NOMO-1 treated with dmso at 0.1 percent for 144 hours (cell line): ENCODE results near the gene IGSF5.
"Not testable (repeated sequence)": the region's sequence is repeated elsewhere in the genome, so short reads cannot be mapped to it uniquely, and the experiment has no call there.

Experiments used
- DNase-seq: peaks from one replicate; lab custom pipeline; 2025; ENCODE audit not compliant: unreplicated experiment; lab: John Stamatoyannopoulos, UW

Gene IGSF5

DNA sequence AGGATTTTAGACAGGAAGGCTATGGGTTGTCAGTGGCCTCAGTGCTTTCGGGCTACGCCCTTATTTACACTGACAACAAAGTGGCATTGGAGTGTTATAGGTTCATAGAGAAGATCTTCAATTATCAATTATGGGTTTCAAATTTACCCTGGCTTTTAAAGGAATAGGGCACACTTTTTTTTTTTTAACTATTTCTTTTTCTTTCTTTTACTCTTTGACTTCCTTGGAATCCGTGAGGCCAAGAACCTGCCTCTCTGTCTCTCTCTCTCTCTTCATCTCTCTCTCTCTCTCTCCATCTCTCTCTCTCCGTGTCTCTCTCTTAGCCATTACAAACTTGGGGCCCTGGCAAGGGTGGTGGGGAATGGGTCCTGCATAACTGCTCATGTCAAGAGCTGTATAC is at the start of gene IGSF5:
Gene IGSF5 (plus strand): TSS at position 301 of the 400 bp plus-strand sequence. CDS start 327 bp downstream, outside the sequence.
- not testable (repeated sequence) for DNase-seq

DNA sequence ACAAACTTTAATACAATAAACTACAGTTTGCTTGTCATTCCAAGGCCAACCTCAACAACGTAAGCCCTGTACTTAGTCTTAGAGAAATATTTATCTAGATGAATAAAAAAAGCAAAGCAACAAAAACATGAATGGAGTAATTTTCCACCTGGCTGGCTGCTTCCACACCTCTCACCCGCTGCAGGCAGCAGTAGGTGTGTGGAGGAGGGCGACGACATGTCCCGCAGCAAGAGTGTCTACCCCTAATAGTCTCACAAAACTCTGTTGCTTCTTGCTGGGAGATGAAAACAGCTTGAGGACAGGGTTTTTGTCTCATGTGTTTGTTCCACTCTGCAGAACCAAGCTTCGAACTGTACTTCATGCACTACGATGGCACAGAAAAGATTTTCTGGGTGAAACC is 48.8 kb upstream of the IGSF5 start:
- no peak for DNase-seq

DNA sequence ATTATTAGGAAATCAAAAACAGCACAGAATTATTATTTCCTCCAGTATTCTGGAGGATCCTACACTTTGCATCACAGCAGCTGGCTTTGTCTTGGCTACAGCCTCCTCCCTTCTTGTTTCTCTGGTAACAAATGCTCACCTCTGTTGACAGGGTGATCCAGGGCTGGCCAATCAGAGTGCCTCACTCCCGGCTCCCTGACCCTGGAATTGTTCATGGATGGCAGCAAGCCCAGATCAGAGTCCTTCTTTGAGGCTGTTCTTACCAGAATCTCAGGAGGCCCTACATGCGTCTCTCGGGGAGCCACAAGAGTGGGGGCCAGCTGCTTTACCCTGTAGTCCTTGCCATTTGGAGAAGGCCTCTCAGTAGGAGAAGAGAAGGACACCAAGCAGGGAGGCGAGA is 48.4 kb upstream of the IGSF5 start:
- DNase-seq, result no peak

DNA sequence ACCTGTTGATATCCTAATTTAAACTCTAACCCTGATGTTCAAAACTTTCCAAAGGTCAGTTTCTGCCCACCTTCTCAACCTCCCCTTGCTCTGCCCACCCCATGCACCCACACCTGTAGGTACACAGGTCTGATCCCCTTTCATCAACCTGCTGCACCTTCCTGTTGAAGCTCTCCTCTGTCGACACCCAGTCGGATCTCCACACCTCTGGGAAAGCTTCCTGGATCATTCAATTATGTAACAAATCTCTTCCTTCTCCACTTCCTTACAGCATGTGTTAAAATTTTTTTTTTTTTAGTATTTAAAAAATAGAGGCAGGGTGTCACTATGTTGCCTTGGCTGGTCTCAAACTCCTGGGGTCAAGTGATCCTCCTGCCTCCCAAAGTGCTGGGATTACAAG is 44.7 kb upstream of the IGSF5 start:
- no peak for DNase-seq

DNA sequence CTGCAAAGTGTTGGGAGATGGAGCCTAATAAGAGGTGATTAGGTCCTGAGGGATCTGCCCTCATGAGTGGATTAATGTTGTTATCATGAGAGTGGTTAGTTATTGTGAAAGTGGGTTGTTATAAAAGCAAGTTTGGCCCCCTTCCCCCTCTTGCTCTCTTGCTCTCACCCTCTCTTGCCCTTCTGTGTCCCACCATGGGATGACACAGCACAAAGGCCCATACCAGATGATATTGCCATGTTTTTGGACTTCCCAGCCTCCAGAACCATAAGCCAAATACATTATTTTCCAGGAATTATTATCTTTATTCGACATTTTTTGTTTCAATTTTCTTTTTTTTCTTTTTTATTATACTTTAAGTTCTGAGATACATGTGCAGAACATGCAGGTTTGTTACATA is 41.4 kb upstream of the IGSF5 start:
- DNase-seq, result no peak

DNA sequence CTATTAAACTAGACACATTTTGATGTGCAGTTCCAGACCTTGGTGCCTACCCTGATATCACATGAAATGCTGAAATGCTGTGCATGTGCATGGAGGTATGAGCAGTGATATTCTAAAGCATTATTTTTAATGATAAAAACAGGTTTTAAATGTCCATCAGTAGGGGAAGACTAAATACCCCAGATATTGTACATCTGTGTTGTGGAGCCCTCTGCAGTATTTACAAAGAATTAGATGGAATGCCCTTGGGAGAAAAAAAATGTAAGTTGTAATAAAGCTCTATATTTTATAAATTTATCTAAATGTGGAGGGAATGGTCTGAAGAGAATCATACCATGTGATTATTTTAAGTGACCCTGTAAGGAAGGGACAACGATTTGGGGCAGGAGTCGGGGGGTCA is 39.1 kb upstream of the IGSF5 start:
- no peak for DNase-seq

DNA sequence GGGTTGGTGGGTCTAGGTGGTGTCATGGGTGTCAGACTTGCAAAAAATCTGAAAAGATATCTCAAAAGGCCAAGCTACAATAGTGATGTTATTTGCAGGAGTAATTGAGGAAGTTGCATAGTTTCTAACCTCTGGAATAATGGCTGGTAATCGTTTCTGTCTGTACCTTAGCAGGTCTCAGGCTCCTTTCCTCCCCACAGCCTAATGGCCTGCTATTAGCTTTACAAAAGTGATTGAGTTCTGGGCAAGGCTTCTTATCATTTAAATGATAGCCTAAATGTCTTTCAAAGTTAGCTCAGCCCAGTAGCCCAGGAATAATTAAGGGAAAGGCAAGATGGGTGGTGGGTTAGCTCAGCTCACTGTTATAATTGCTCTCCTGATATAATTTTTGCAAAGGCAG is 37.7 kb upstream of the IGSF5 start:
- no peak for DNase-seq

DNA sequence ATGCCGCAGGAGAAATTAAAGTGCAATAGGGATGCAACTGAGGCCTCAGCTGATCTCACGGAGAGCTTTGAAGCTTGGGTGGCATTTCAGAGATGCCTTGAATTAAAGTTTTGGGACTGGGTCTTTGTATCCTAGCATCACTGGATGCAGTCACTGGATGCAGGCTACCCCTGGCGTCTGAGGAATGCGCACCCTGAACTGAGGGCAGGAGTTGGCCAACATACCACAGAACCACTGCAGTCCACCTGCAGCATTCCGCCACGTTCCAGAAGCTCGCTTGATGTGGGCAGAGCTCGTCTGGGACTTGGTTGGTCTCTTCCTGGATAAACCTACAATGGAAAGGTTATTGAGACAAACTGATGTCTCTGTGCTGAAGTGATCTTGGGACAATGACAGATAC is 34.1 kb upstream of the IGSF5 start:
- DNase-seq, result no peak

DNA sequence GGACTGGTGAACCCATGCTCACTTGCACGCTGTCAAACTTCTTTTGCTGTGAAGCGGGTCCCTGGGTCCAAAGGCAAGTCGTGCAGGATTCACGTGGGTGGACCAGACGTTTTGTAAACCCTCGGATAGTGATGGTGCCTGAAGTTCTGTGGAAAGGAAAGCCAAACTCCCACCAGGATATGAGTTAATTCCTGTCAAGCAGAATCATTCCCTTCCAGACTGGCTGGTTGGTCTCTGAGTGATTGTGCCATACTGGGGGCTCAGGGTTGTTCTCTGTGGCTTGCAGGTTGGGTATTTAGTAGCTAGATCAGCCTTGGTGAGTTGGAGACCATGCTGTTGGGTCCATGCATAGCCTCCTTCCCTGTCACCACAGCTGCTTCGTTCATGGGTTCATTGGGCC is 32.7 kb upstream of the IGSF5 start:
- no peak for DNase-seq

DNA sequence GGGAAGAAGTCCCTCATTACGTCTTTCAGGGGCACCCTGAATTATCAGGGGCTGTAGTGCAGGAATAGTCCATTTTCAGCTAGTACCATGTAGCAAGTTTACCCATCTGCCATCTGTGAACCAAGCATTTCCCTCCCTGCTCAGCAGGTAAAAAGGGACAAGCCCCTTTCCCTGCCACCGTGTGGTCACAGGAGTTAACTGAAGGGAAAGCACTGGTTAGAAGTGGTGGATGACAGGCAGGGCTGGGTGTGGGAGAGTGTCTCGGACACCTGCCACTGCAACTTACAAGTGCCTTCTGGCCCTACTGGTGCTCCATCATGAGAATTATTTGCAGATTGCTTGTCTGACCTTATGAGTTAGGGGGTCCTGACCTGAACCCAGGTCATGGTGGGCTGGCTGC is 32.0 kb upstream of the IGSF5 start:
- no peak for DNase-seq

DNA sequence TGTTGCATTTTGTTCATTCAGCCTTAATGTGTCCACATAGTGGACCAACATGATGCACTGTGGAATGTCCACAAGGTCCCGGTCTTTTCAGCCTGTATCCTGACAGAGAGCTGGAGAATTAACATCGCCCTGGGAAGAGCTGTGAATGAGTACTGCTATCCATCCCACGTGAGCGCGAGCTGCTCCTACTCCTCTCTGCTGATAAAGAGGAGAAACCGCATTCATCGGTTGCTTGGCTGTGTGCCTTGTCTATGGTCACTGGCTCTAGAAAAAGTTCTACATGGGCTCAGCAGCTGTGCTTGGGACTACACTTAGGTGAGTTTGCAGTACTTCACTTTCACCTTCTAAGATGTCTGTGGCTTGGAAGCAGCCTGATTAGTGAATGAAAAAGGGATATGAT is 31.1 kb upstream of the IGSF5 start:
- no peak for DNase-seq

DNA sequence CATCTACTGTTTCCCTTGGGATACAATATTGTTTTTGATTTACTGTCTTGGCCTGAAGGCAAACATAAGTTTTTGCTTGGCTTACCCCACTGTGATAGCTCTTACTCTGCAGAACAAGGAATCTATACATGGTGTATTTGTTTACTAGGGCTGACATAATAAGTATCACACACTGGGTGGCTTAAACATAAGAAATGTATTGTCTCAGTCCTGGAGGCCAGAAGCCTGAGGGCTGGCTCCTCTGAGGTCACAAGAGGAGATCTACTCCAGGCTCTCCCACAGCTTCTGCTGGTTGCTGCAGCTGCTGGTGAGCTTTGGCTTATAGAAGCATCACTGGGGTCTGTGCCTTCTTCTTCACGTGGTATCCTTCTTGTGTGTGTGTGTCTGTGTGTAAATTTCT is 30.7 kb upstream of the IGSF5 start:
- DNase-seq, result no peak

DNA sequence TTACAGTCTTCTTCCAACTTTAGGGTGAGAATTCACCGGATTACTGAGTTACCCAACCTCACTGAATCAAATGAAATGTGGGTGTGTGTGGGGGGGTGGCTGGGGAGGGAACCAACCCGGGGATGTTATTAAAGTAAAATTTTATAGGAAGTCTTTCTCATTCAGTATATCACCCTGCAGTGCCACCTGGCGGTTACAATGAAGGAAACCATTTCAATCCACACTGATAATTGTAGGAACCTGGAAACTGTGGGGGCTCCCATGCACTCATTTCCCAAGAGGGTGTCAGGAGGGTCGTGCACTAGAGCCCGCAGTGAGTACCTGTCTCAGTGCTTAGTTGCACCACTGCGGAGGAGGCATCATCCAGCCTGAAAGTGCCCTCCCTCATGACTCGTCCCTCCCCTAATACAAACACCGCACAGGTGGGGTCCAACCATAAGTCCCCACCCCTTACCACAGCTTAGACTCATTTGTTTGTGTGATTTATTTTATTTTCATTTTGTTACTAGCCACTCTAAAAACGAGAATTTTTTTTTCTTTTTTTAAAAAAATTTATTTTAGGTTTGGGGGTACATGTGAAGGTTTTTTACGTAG is 29.1 kb upstream of the IGSF5 start:
- DNase-seq, result no peak

DNA sequence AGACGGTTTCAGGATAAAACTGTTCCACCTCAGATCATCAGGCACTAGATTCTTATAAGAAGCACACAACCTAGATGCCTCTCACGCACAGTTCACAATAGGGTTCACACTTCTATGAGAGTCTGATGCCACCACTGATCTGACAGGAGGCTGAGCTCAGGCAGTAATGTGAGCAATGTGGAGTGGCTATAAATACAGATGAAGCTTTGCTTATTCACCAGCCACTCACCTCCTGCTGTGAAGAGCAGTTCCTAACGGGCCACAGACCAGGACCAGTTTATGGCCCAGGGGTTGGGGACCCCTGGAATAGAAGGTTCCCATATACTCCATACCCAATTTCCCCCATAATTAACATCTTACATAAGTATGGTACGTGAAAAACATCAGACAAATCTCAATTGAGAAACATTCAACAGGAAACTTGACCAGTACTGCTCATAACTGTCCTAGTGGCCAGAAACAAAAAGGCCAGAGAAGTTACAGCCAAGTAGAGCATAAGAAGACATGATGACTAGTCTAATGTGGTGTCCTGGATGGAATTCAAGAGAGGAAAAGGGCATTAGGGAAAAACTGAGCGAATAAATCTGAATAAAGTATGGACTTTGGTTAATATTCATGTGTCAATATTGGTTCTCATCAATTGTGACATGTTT is 24.7 kb upstream of the IGSF5 start:
- DNase-seq, result no peak

DNA sequence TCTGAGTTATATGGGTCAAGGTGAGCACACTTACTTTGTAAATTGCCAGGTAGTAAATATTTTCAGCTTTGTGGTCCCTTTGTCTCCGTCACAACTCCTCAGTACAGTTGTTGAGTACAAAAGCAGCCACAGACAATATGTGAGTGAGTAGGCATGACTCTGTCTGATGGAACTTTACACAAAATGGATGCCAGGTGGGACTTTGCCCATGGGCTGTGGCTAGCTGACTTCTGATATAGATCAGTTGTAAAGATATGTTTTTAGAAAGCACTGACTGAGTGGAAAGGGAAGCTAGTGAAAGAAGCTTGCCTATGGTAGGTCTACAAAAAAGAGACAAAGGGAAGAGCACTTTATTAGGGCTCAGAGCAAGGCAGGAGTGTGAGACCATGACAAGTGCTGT is 23.1 kb upstream of the IGSF5 start:
- no peak for DNase-seq

DNA sequence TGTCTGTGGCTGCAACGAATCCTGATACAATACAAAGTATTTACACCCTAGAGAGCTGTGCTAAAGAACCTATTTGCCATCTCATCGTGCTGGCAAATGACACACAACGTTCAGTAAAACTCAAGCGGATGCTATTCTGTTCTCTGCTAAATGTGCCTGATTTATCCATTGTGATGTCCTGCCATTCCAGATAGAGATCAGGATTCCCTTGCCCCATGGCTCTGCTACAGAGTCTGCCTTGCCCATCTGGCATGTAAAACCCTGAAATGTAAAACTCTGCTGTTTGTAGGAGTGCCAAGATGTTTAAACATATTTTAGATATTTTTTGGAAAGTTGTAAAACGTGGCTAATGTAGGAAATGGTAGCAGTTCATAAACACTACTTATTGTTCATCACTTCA is 20.0 kb upstream of the IGSF5 start:
- DNase-seq, result no peak

DNA sequence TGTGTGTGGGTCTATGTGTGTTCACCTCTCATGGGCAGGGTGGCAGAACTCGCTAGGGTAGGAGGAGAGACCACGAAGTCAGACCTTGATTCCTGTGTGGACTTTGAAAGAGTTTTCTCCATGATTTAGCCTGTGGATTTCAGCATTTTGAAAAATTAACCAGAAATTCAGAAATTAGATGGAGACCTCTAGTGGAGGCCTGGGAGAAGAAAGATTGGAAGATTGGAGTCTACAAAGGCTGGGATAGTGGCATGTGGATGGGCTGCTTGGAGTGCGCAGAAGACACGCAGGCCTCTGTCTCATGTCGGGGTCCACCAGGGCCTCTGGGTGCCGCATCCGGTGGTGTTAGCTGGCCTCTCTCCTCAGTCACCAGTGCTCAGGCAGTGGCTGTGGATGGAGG is 18.9 kb upstream of the IGSF5 start:
- DNase-seq, result no peak

DNA sequence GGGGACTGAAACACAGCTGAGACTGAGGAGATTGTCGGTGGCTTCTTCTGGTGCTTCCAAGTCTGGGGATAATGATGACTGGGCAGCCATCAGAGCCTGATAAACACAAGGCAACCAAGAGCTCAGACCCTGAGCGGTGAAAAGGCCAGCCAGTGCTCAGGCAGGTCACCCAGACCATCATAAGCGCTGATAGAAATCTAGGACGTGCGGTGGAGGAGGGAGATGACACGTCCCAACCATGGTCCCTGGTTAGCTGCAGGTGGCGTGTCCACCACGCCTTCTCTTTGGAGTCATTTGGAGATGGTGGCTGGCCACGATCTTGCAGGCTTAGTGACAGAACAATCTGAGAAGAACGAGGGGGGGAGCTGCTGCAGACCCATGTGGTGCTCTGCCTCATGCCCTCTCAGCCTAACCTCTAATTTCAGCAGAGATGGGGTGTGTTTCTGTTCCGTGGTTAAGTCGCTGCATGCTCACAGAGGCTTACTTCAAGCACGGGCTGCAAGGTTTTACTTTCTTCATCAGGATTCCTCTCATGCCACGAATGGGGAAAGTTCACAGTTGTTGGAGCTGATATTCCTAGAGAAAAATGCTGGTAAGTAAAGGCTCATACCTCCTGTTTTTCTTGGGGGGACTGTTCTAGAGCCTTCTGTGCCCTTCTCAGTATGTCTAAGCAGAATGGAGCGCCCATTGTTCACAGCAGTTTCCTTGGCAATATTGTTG is 17.4 kb upstream of the IGSF5 start:
- no peak for DNase-seq

DNA sequence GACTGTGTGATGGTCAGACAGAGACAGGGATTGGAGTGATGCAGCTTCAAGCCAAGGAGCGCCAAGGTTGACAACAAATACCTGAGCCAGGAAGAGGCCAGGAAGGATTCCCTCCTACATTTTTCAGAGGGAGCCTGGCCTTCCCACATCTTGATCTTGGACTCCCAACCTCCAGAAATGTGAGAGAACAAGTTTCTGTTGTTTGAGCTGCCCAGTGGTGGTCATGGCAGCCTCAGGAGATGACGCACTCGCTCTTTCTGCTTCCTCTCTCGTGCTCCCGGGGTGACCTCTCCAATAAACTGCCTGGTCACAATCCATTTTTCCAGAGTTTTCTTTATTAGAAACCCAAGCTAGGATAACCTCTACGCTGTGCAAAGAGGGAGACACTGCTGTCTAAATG is 16.6 kb upstream of the IGSF5 start:
- no peak for DNase-seq

DNA sequence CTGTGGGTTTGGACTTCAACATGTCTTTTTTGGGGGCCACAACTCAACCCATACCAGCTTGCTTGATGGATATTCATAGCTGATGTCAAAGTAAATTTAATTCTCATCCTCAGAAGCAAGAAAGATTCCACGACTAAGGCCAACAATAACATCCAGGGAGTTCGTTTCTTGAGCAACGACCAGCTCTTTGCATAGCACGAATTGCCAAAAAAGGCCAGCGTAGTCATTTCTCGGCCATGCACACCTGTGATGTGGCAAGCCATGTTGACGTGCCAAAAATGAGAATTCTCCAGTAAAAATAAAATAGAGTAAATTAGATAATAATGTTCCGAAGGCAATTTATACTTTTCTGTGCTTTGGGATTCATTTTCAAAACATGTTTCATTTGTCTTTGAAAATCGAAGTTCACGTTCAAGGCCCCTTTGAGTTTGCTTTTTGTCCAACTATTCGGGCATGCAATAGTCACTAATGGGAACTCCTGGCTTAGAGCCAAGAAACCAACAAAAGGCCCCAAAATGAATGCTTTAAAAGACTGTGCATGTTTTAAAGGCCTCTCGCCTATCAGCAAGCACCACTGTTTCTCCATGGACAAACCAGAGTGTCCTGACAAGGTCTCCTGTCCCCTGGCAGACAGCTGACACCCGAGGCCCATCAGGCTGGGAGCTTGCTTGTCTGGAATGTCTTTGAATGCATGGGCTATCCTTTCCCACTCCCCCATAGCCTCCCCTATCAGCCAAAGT is 14.4 kb upstream of the IGSF5 start:
- no peak for DNase-seq

DNA sequence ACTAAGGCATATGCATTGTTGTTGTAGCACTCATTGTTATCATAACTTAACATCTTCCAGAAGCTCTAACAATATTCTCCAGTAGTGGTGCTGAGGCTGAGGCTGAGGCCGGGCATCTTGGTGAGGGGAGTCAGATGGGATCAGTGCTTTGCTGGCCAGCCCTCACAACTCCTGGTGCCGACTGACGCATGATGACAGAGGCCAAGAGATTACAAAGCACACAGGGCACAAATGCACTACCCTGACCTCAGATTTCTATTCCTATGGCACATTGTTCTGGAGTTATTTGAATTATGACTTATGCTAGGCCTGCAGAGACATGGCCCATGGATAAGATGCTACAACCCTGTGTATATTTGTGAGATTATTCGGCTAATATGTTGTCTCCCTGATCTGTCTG is 8.3 kb upstream of the IGSF5 start:
- DNase-seq, result no peak
